ENCODE data around the gene LCN15. TPM values are rescaled to one million over a fixed set of nuclear protein-coding genes. Genes with fewer than 3 reads are reported as not detected.

Gene LCN15
- total and polyA plus RNA-seq, 10 of the 15 experiments (the other 5 are each of a cell fraction or from before 2014, with no cell fraction given), result 0.37 to 0.50 TPM; not detected in 8

GRCh38 chr9:136728080-136728547 is 36.2 kb downstream of the LCN15 start:
- ATAC-seq, result peak; percentile 79
- BruUV-seq (replicated peaks), result no TSS peak
- Histone ChIP-seq H2AFZ (ENCODE audit: control insufficient read depth, low read depth, low read length) (peak overlapping the region; percentile 83), H3K9me3 (replicated peaks; ENCODE audit: control insufficient read depth, insufficient read depth, low read length) (no peaks in the 10 kb centered on the region), H3K36me3 (ENCODE audit: control insufficient read depth in 2 of 2, insufficient read depth in 2 of 2, low read length in 1 of 2) (peaks cover 18 to 21% of the 10 kb centered on the region in 2 experiments), H3K4me2 (ENCODE audit: control insufficient read depth, insufficient read depth) (peak overlapping the region; percentile 79), H4K20me1 (ENCODE audit: control insufficient read depth, insufficient read depth) (peaks cover 9% of the 10 kb centered on the region), H3K79me2 (ENCODE audit: control insufficient read depth, insufficient read depth, low read length) (peaks cover 45% of the 10 kb centered on the region), H3K27ac (ENCODE audit: control insufficient read depth, insufficient read depth) (peak overlapping the region; percentile 54), H3K4me1 (ENCODE audit: control insufficient read depth, insufficient read depth, low read length) (peaks cover 13% of the 10 kb centered on the region), H3K4me3 (peak overlapping the region; percentile 76), H3K9ac (ENCODE audit: control insufficient read depth, insufficient read depth, low read length) (peak overlapping the region; percentile 79), H3K27me3 (replicated peaks in 1 of 2; ENCODE audit: control insufficient read depth in 2 of 2, insufficient read depth in 2 of 2, low read length in 1 of 2) (no peaks in the 10 kb centered on the region)
- DNase-seq (ENCODE audit: low read depth, low spot score), result peak; percentile 39
- ChIA-PET POLR2A (interaction anchor here (0.6 to 3.6 kb wide), 7 partner anchors 12 to 616 kb away, joined by 3 to 15 read pairs (median 3); partner anchors contain the start of gene LCN10), RAD21 (ENCODE audit: unreplicated experiment) (interaction anchor here (0.6 to 1.0 kb wide), 4 partner anchors 14 to 189 kb away, joined by 3 to 4 read pairs (median 3); no protein-coding TSS in a partner anchor), CTCF (interaction anchor here (1.2 to 2.4 kb wide), 7 partner anchors 10 to 242 kb away, joined by 3 to 16 read pairs (median 8); partner anchors contain the start of gene AGPAT2), SMC1A (ENCODE audit: uncharacterized antibody, unreplicated experiment) (interaction anchor here (1.0 kb wide), 1 partner anchor 42 kb away, joined by 3 read pairs; no protein-coding TSS in a partner anchor)
- intact Hi-C loops (cut with micrococcal nuclease; ENCODE audit: unreplicated experiment), result no loop called here
- no peak for FAIRE-seq
- WGBS (ENCODE audit: insufficient coverage, insufficient replicate concordance, low lambda C conversion rate, missing lambda C conversion rate), result under 1% methylated on average over 64 of the region's 66 CpGs
- in situ Hi-C loops (cut with MboI), result no loop called here
- TF ChIP-seq ZZZ3 (IDR thresholded peaks at IDR 0.05; ENCODE audit: control insufficient read depth, insufficient read length, low read depth) (no peak), PKNOX1 (IDR thresholded peaks at IDR 0.05) (no peak), E4F1 (IDR thresholded peaks at IDR 0.05; ENCODE audit: borderline replicate concordance, partially characterized antibody) (no peak), E2F8 (IDR thresholded peaks at IDR 0.05; ENCODE audit: low read depth, partially characterized antibody) (no peak), CTCF (IDR thresholded peaks at IDR 0.05 in 2 of 3, conservative IDR thresholded peaks at IDR 0.05 in 1 of 3; ENCODE audit: control insufficient read depth in 2 of 3, extremely low read depth in 1 of 3, insufficient read depth in 1 of 3, low read depth in 3 of 3, low read length in 3 of 3) (peak; percentile 79 to 99 (median 88)), YBX1 (IDR thresholded peaks at IDR 0.05) (no peak), CREB1 (IDR thresholded peaks at IDR 0.05; ENCODE audit: low read depth) (peak; percentile 94), RFX5 (IDR thresholded peaks at IDR 0.05; ENCODE audit: low read depth, low read length) (0 out of 2 replicates have a peak, but pooled peaks have one; percentile 19), RELB (IDR thresholded peaks at IDR 0.05; ENCODE audit: low read depth) (no peak), SPI1 (IDR thresholded peaks at IDR 0.05; ENCODE audit: borderline replicate concordance, insufficient read depth, low read depth, low read length) (peak; percentile 23; the same call in 1 of the 2 replicates)
